Myocyte (in vitro differentiated cells): Measurements from ENCODE around the gene CACNA2D3. TPM values are rescaled to one million over a fixed set of nuclear protein-coding genes. Genes with fewer than 3 reads are reported as not detected.
"Not testable (repeated sequence)": the region's sequence is repeated elsewhere in the genome, so short reads cannot be mapped to it uniquely, and the experiment has no call there.

Experiments used
- DNase-seq: peaks from one replicate; pipeline ENCODE4 v3.0.0-alpha.2; 2012; ENCODE audit warnings: low read depth
- polyA plus RNA-seq: library from polyadenylated mRNA; unstranded; fragments of >200 nt; gene quantifications from one replicate; pipeline ENCODE4 v1.2.1, GENCODE V29; 2012; ENCODE audit warnings: missing spikeins
- total RNA-seq: library from RNA; depleted of rRNA; stranded (reverse); fragments of >200 nt; gene quantifications from 2 replicates; pipeline ENCODE4 v1.2.3, GENCODE V29; 2014

Gene CACNA2D3
- total RNA-seq = 0.11 and 0.52 TPM in 2 replicates
- polyA plus RNA-seq = 0.35 TPM

DNA sequence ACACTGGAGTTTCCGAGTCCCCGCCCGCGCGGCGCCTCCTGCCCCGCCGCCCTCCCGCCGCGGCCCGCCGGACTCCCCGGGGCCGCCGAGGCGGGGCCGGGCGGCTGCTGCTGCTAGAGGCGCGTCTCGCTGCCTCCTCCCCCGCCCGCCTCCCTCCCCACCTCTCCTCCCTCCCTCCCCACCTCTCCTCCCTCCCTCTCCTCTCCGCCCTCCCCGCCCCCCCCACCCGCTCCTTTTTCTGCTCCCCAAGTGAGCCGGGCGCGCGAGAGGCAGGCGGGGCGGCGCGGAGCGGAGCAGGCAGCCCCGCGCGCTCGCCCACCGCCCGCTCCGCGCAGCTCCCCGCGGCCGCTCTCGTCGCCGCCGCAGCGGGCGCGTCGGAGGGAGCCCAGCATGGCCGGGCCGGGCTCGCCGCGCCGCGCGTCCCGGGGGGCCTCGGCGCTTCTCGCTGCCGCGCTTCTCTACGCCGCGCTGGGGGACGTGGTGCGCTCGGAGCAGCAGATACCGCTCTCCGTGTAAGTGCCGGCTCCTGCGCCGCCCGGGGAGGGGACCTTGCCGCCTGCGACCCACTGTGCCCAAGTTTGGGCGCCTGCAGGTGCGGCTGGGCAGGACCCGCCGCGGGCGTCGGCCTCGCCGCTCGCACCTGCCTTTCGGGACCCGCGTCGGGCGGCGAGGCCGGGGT is at the start of gene CACNA2D3:
TSS of gene CACNA2D3 (plus strand) at position 229 of the 679 bp plus-strand sequence.
- no peak for DNase-seq

DNA sequence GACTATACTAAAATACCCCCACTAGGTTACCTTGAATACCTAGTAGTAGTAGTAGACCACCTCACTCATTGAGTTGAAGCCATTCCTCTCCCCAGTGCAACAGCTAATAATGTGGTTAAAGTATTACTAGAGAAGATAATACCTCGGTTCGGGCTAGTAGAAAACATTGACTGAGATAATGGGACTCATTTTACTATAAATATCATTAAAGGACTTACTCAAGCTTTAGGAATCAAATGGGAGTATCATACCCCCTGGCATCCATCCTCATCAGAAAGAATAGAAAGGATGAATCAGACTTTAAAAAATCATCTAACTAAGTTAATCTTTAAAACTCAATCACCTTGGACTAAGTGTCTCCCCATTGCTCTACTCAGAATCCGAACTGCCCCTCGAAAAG is 49.0 kb upstream of the CACNA2D3 start:
- no peak for DNase-seq

DNA sequence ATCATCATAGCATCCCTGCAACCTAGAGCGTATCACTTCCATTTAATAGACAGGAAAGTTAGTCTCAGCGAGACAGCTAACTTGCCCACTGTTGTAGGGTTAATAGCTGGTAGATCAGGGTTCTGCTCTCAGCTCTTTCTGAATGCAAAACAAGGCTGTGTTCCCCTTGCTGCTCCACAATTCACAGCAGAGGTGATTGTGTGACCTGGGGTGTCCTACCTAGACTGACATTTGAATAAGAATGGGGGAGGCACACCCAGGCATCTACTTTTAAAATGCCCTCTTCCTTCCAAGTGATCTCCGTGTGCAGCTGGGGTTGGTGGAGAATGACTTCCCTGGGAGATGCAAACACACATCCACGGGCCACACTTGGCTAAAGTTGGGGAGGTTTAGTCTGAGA is 43.0 kb upstream of the CACNA2D3 start:
- no peak for DNase-seq

DNA sequence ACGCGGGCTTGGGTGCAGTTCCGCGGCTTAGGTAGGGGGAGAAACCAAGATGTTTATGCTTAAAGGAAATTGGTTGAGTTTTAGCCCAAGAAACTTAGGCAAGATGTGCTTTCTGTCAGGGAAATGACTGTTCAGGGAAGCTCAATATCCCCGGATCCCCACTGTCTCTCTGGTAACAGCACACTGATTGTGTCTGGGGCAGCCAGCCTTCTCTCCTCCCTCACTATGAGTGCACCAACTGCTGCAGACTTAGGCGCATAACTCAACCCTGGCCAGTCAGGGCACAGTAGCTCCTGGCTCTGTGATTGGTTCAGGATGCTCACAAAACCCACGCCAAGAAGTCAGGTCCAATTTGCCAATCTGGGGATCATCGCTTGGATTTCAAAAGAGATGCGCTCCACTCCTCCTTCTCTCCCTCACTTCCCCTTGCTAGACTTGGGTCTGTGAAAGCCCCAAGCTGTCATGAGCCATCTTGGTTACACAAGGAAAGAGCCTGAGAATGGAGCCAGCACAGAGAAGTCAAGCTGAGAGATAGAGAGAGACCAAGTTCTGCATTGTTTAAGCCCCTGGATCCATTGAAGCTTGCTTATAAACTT is 42.5 kb upstream of the CACNA2D3 start:
- DNase-seq = no peak

DNA sequence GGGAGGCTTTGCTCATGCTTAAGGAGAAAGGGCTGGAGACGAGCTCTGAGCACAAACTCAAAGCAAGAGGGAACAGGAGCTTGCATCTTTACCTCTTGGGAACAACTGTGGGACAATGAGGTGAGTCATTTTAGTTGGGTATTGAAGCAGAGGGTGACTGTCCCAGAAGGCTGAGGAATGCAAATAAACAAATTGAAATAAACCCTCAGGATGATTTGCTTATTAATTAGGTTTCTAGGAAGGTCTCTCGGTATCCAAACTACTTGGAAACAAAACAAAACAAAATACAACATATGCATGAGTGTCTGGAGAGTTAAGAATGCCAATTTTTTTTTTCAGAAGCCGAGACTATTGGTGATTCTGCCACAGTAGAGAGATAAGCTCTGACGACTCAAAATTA is 38.4 kb upstream of the CACNA2D3 start:
- DNase-seq = no peak

DNA sequence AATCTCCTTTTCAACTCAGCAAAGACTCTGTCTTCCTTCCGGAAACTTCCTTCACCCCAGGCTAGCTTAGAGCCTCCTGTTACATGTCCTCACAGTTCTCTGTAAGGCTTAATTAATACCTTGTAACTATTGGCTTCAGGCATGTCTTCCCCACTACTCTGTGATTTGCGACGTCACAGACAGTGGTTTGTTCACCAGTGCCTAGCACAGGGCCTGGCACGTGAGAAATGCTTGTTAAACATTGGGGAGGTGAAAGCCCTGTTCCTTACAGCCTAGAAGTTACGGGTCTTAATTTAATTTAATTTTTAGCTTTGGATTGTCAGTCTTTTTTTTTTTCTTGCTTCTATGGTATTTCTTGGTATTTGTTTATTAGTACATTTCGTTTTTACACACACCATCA is 36.4 kb upstream of the CACNA2D3 start:
- no peak for DNase-seq

- no peak for DNase-seq
Measured at GRCh38 chr3:54086652-54087405, 35.5 kb upstream of the CACNA2D3 start.

- DNase-seq = no peak
Measured at GRCh38 chr3:54087581-54088410, 34.6 kb upstream of the CACNA2D3 start.

- DNase-seq = no peak
Measured at GRCh38 chr3:54093491-54094248, 28.7 kb upstream of the CACNA2D3 start.

DNA sequence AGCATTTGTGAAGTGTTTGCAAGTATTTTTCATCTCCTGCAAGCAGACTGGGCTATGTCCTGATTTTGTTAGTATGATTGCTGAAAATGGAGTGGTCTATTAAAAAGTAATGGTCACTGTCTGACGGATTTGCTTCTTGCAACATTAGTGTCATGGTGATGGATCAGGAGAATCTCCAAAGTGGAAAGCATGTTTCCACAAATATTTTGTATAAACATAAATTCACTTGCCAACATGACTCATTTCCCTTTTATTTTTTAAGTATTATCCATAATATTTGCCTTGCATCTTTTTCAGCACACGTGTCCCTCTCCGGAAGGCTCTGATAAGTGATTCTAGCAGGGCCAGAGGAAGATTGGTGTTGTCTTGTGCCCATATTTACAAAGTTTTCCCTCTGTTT is 27.4 kb upstream of the CACNA2D3 start:
- no peak for DNase-seq

DNA sequence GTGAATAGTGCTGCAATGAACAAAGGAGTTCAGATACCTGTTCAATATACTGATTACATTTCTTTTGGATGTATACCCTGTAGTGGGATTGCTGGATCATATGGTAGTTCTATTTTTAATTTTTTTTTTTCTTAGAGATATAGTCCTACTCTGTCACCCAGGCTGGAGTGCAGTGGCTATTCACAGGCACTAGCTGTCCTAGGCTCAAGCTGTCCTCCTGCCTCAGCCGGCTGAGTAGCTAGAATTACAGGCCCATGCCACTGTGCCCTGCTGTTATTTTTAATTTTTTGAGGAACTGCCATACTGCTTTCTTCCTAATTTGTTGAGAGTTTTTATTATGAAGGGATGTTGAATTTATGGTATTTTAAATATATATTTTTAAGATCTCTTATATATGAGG is 23.0 kb upstream of the CACNA2D3 start:
- no peak for DNase-seq

DNA sequence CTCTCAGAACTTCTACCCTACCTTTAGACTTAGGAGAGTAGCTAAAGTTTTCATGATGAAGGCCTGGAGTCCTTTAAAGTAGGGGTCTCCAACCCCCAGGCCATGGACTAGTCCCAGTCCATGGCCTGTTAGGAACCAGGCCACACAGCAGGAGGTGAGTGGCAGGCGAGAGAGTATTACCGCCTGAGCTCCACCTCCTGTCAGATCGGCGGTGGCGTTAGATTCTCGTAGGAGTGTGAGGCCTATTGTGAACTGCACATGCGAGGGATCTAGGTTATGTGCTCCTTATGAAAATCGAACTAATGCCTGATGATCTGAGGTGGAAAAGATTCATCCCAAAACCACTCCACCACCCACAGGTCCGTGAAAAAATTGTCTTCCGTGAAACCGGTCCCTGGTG is 18.3 kb upstream of the CACNA2D3 start:
- DNase-seq = no peak

DNA sequence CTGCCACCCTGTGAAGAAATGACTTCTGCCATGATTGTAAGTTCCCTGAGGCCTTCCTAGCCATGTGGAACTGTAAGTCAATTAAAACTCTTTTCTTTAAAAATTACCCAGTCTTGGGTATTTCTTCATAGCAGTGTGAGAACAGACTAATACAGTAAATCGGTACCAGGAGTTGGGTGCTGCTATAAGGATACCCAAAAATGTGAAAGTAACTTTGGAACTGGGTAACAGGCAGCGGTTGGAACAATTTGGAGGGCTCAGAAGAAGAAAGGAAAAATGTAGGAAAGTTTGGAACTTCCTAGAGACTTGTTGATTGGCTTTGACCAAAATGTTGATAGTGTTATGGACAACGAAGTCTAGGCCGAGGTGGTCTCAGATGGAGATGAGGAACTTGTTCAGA is 6.2 kb upstream of the CACNA2D3 start:
- not testable (repeated sequence) for DNase-seq

GRCh38 chr3:54120657-54121413 is 1.5 kb upstream of the CACNA2D3 start:
- no peak for DNase-seq

GRCh38 chr3:54121414-54122323 is 683 bp upstream of the CACNA2D3 start:
- DNase-seq = no peak

GRCh38 chr3:54123003-54123775 is 837 bp downstream of the CACNA2D3 start:
- no peak for DNase-seq

DNA sequence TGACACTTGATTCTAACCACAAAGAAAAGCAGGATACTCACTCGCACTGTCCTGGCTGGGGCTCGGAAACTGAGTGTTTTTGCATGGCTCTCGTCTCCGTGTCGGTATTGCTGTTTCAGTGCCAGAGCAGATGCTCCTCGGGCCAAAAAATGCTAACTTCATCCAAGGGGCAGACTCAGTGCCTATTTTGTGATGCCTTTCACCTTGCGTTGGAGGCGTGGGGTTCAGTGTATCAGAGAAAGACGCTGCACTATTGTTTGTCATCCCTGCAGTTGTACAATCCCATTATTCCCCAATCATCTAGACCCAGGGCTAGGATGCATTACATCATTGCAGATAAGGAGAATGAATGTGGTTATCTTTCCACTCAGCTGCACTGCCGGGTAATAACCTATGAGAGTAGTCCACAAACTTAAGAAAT is 1.4 kb downstream of the CACNA2D3 start:
- DNase-seq = peak; percentile 13

GRCh38 chr3:54125300-54125699 is 2.9 kb downstream of the CACNA2D3 start:
- DNase-seq = no peak
